22Rv1 (cell line): ENCODE measurements around the gene KCNG2.

Source experiments
- CTCF ChIP-seq: fragments of 450-650 bp; IDR thresholded peaks from 2 replicates; pipeline ENCODE4 v1.5.1; 2017; ENCODE audit warnings: mild to moderate bottlenecking
- ZFX ChIP-seq: fragments of 450-650 bp; IDR thresholded peaks from 2 replicates; pipeline ENCODE4 v1.6.1; 2017; ENCODE audit warnings: antibody characterized with exemption, borderline replicate concordance

GRCh38 chr18:79855147-79855933 is 57.6 kb downstream of the KCNG2 start:
- TF ChIP-seq CTCF (no peak), ZFX (no peak)
